Measurements from ENCODE around the gene NTRK2.
"Not testable (repeated sequence)": the region's sequence is repeated elsewhere in the genome, so short reads cannot be mapped to it uniquely, and the experiment has no call there.

NTRK2 gene

GRCh38 chr9:84858364-84858763, 188.8 kb downstream of the NTRK2 start:
- no peak for DNase-seq

DNA sequence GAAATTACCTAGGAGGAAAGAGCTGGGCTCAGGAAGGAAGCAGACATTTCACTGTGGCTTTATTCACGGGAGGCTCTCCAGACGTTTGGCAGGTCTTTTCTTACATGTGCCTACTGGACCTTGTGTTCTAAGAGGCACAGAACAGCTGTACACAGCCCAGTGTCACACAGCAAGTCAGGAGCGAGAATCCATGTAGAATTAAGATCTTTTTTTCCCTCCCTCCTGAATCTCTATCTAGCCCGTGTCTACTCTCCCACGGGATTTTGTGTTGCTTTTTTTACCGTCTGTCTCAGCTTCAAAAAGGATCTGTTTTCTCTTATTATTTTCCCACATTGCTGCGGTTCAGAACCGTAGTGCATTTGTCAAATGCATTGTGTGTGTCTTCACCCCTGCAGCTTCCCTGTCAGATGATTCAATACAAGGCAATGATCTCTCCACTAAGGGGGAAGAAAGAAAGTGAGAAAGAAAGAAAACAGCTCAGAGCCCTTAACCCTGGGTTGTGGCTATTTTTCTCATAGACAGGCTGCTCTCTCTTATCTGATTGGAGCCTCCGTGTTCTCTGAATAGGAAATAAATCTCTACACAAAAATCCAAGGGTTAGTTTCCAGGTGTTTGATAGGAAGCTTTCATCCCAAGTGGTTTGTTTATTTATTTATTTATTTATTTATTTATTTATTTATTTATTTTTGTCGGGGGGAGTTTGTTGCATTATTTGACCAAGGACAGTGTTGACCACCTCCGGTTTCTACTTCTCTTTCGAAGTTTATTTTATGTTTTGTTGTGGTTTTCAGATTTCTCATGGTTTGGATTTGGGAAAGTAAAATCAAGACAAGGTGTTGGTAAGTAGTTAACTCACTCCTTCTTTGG, 191.0 kb downstream of the NTRK2 start:
- no peak for DNase-seq

GRCh38 chr9:84861455-84861854, 191.9 kb downstream of the NTRK2 start:
- no peak for DNase-seq

DNA sequence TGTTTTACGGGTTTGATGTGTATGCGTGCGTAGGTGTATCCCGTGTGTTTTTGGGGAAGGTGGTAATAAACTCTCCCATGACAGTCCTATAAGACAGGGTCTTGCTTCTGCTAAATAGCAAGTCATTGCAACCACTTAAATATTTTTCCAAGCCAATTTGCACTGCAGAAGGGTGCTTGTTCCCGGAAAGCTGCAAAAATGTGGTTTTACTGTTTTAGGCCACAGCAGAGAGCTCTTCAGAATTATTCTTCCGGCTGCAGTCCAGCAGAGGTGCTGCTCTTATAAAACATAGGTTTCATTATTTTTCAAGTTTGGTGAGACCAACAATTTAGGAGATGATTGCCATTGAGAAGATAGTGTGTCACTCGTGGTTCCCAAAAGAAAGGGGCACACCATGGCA, 192.8 kb downstream of the NTRK2 start:
- DNase-seq, result no peak

- DNase-seq, result no peak
Measured at GRCh38 chr9:84862810-84863287, 193.3 kb downstream of the NTRK2 start.

GRCh38 chr9:84863372-84863771, 193.8 kb downstream of the NTRK2 start:
- DNase-seq, result no peak

GRCh38 chr9:84866396-84867175, 197.1 kb downstream of the NTRK2 start:
- no peak for DNase-seq

DNA sequence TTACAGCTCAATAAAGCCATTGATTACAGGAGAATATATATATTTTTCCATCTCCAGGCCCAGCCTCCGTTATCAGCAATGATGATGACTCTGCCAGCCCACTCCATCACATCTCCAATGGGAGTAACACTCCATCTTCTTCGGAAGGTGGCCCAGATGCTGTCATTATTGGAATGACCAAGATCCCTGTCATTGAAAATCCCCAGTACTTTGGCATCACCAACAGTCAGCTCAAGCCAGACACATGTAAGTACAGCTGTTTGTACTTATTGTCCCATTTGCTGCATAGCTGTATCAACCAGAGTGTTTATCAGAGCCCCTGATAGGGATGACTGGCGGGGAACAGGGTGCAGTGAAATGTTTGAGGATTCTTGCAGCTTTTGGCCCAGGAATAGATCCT, 197.7 kb downstream of the NTRK2 start:
- DNase-seq, result no peak

DNA sequence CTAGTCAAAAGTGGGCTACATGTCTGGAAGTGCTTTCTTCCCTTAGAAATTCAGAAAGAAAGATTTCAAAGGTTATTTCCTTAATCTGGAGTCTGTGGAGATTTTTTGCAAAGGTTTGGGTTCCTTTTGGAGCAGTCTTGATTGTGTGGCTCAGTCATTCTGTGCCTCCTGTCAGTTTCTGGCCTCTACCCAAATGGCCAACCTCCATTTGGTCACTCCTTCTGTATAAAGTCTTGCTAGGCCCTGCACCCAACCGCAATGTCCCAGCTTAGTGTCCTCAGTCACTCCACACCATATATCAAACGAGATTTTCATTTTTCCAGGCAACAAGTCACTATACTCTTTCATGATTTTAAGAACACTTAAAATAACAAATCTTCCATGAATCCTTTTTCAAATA, 199.6 kb downstream of the NTRK2 start:
- DNase-seq, result no peak

GRCh38 chr9:84871983-84872382, 202.5 kb downstream of the NTRK2 start:
- no peak for DNase-seq

DNA sequence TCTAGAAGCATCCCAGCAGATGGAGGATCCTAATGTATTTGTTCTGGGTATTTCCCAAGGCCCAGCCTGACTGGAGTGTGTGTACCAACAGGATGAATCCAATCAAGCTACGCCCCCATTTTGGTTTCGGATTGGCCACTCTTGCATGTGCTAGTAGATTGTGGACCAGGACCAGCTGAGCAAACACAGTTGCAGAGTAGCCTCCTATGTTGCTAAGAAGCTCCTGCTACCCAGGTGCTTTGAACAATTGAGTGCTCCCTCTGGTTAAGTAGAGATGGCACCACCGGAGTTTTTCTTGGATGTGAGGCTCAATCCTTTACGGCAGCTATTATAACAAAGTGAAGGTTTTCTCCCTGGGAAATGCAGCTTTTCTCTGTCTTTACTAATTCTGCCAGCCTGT, 204.5 kb downstream of the NTRK2 start:
- no peak for DNase-seq

- DNase-seq, result no peak
Measured at GRCh38 chr9:84874596-84874995, 205.1 kb downstream of the NTRK2 start.

GRCh38 chr9:84875193-84875592, 205.7 kb downstream of the NTRK2 start:
- no peak for DNase-seq

DNA sequence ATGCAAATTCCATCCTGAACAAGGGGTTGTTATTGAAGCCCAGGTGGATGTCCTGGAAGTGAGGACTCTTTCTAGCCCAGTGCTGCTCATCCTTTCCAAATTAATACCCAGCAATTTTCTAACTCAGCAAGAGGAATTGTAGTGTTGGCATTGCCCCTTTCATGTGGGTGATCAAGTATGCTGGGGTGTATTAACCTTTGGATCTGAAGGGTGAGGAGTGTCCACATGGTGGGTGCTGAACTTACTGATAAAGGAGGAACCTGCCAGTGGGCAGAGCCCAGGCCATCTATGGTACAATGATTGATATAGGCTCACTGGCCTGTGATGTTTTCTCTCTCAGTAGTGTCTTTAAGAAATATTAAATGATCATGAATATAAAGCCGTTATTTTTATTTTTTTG, 210.1 kb downstream of the NTRK2 start:
- DNase-seq, result no peak

GRCh38 chr9:84880835-84881234, 211.3 kb downstream of the NTRK2 start:
- DNase-seq, result no peak

- no peak for DNase-seq
Measured at GRCh38 chr9:84886866-84887265, 217.3 kb downstream of the NTRK2 start.

DNA sequence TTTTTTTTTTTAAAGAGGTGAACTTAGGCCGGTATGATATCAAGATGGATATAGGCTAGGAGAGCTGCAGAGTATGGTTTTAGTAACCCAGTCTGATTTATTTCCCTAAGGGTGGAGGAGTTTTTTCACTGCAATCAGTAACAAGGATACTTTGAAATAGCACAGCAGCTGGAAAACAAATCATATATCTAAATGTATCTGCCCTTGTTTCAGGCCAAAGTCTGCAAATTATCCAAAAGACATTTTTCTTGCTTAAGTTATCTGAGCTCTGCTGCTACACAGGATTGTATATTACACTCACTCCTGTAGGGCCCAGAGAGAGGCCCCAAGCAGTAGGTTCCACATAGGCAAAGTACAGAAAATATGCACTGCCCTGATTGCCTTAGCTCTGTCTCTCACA, 222.4 kb downstream of the NTRK2 start:
- no peak for DNase-seq

DNA sequence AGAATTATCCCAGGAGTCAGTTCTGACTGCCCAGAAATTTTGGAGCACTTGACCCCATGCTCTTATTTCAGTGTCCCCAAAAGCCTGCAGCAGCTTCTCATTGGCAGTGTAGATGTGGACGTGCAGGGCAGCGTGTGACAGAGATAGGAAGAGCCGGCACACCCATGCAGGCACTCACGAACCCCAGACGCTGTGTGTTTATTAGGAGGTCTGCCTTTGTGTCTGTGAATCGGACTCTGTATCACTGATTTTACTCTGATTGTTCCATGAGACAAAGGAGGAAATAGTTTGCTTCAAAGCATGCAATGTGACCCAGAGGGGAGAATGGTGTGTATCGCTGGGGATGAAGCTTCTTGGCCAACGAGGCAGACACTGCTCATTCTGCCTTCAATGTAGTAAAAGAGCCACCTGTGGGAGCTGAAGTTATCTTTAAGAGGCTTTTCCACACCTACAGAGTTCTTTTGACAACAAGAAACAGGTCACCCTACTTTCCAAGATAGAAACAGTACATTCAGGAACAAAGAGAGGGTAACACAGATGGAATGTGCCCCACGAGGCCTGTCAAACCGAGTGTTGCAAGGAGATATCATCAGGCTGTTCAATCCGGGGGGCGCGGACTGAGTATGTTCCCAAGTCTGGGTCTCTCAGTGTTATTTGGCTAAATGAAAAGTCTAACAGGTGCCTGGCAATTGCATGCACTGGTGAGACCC, 224.0 kb downstream of the NTRK2 start:
- DNase-seq, result no peak

DNA sequence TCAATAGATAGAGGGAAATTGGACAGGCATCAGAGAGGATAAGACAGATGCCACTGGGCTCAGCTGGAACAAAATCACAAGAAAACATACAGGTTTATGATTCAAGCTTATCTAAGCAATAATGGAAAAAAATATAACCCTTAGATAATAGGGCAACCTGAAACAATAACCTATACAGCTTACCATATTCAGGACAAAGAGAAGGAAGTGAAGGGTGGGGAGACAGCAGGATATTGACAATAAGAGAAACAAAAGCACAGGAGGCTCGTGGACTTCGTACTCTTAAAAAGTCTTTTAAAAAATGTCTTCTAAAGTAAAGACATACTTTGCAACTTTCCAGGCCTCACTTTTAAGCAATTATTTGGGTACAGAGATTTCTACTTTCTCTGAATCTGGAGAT, 225.3 kb downstream of the NTRK2 start:
- no peak for DNase-seq

DNA sequence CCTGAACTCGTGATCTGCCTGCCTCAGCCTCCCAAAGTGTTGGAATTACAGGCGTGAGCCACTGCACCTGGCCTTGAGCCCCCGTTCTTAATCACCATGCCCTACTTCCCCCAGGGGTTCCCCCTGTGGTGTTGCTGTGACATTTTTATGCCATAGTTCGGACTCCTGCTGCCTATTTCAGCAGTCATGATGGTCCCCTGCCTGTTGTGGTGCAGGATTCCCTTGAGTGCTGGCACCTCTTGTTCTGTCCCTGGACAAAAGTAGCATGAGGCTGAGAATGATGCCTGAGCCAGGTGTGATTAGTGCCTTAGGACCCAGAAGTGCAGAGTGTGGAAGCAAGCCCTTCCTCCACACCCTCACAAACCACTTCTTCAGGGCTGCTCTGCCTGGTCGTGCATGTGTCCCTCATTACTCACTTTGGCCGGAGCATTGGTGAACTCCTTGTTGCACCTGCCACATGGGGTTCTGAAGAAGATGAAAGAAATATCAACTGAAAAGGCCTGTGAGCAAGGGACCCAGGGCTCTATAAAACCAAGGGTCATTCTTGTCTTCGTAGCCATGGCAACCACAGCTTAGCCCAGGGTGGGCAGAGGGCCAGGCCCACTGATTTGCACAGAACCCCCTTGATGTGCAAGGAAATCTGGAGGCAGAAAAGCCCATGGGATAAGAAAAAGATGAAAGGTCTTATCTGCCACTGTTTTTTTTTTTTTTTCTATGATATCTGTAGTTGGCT, 228.0 kb downstream of the NTRK2 start:
- no peak for DNase-seq

DNA sequence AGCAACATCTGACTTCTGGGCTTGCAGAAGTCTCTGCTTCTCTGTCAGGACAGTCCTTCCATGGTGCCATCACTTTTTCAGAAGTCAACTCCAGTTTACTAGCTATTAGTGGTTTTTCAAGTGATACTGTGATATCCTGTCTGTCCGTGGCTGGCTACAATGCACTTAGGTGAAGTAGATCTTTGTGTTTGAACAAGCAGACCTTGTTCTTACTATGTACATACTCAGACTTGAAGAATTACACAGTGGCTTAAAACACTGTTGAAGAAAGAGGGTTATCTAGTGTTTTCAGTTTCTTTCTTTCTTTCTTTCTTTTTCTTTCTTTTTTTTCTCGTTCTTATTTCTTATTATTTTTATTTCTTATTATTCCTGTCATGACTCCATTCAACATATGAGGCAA, 228.7 kb downstream of the NTRK2 start:
- no peak for DNase-seq

DNA sequence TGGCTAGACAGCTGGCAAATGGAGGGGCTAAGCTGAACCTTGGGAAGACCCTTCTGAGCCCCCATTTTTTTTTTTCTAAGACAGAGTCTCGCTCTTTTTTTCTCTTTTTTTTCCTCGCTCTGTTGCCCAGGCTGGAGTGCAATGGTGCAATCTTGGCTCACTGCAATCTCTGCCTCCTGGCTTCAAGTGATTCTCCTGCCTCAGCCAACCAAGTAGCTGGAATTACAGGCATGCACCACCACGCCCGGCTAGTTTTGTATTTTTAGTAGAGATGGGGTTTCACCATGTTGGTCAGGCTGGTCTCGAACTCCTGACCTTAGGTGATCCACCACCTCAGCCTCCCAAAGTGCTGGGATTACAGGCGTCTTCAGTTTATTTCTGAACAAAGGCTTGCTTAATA, 229.1 kb downstream of the NTRK2 start:
- not testable (repeated sequence) for DNase-seq

- no peak for DNase-seq
Measured at GRCh38 chr9:84899326-84899725, 229.8 kb downstream of the NTRK2 start.
